ELR (cell line): ENCODE results near the gene USP6NL.

Experiments
- DNase-seq: peaks from one replicate; pipeline ENCODE4 v3.0.0-alpha.2; 2015; ENCODE audit warnings: low read depth

The USP6NL gene

DNA sequence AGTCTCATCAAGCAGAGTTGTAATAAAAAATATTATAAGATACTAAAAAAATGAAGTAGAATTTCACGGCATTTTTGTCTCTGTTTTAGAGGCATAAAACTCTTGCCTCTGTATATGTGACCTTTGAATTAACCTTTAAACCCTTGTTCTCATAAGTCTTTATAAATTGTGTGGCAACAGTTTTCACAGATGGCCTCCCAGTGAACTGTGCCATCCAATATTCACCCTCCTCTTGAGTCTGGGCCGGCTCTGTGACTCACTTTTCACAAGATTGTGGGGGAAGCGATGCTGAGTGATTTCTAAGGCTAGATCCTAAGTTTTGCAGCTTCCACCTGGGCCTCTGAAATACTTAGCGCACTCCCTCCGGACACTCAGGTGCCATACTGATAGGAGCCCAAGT is 4.6 kb upstream of the USP6NL start:
- DNase-seq = no peak

GRCh38 chr10:11615396-11615795 is 3.9 kb upstream of the USP6NL start:
- no peak for DNase-seq

GRCh38 chr10:11612021-11613001 is 861 bp upstream of the USP6NL start:
- DNase-seq = no peak

DNA sequence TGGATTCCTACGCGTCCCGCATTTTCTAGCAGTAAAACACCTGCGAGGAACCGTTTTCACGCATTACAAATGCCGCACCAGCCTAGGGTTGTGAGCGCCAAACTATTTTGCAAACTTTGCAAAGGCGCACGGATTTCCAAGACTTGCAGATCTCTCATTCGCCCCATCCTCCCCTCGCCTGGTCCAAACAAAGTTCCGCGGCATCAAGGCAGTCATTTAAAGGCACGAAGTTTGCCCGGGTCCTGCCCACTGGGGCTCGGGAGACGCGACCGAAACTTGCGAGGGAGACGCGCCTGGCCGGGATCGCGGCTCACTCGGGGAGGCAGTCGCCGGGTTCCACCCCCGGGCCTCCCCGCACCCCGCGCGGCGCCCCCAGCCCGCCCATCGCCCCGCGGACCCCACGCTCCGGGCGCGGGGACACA is 613 bp downstream of the USP6NL start:
- DNase-seq = peak; percentile 56

- no peak for DNase-seq
These were observed 1.2 kb downstream of the USP6NL start for GRCh38 chr10:11610166-11610825.

DNA sequence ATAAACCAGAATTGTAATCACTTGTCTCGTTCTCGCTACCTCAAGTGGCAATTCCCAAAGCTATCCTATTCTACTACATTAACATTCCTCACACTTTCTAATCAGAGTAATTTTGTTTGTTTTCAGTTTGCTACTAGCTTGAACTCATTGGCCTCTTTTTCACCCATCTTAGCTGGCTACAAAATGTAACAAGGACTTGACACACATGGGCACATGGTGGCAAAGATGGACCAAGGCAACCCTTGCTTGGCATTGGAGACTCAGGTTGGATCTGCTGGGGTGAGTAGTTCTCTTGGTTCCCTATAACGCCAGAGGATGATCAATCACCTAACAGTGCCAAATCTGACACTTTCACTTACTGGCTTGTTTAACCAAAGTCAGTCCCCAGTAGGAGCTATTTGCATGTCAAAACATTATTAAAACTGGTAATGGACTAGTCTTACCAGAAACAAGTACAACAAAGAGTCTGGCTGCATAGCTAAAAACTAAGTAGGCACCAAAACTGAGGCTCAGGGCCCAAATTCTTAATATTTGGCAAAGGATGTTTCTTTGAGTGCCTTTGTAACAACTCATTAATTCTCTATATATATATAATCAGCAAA is 1.9 kb downstream of the USP6NL start:
- DNase-seq = peak; percentile 15

DNA sequence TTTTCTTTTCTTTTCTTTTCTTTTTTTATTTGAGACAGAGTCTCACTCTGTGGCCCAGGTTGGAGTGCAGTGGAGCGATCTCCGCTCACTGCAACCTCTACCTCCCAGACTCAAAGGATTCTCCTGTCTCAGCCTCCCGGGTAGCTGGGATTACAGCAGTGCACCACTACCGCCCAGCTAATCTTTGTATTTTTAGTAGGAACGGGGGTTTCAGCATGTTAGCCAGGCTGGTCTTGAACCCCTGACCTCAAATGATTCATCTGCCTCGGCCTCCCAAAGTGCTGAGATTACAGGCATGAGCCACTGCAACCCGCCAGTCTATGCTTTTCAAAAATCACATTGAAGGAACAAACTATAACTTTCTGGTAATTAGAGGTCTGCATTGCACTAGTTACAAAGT is 2.4 kb downstream of the USP6NL start:
- DNase-seq = no peak

- DNase-seq = no peak
These were observed 3.1 kb downstream of the USP6NL start for GRCh38 chr10:11608159-11609013.

GRCh38 chr10:11605807-11606408 is 5.5 kb downstream of the USP6NL start:
- no peak for DNase-seq

DNA sequence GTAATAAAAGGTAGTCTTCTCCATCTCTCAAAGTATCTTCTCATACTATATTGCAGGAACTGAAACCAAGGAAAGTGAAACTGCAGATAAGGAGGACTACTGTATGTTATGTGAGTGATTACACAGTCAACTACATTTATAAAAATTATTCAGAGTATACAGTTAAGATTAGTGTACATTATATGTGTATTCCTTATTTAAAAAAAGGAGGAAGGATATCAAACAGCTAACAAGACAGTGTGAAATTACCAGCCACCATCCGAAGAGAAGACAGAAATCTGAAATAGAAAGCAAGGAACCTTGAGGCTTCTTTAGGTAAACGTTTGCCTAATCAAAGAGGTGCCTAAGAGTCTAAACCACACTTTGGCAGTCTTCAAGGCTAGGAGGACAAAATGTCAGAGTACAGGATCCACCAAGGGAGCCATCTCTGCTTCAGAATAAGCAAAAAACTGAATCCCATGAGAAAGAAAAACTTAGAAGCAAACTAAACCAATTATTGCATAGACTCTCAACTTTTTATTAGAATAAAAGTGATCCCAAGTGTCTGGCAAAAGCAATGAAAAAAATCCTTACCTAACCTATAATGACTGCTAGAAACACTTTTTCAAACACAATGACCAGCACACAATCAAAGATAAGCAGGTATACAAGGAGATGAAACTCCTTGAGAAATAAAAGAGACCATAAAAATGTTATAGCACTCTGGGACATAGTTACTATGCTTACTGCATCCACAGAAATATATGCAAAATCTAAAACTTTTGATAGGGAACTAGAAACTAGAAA is 6.4 kb downstream of the USP6NL start:
- no peak for DNase-seq

GRCh38 chr10:11603741-11604140 is 7.7 kb downstream of the USP6NL start:
- DNase-seq = no peak

GRCh38 chr10:11602919-11603523 is 8.4 kb downstream of the USP6NL start:
- DNase-seq = peak; percentile 24

GRCh38 chr10:11602358-11602757 is 9.1 kb downstream of the USP6NL start:
- no peak for DNase-seq

DNA sequence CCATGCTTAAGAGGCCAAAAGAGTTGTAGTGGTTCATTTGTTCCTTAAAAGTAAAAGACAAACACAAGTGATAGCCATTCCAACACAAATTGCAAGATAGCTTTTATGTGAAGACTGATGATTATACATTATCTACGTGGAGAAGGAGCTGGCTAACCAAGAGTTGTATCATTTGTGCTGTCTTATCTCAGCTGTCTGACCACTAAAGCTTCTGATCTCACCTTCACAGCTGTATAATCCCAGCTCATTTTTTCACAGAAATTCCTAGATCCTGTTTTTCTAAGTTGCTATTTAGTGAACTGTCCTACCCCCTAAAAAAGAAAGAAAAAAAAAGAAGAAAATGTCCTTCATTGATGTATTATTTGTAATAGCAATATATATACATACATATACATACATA is 9.8 kb downstream of the USP6NL start:
- no peak for DNase-seq

DNA sequence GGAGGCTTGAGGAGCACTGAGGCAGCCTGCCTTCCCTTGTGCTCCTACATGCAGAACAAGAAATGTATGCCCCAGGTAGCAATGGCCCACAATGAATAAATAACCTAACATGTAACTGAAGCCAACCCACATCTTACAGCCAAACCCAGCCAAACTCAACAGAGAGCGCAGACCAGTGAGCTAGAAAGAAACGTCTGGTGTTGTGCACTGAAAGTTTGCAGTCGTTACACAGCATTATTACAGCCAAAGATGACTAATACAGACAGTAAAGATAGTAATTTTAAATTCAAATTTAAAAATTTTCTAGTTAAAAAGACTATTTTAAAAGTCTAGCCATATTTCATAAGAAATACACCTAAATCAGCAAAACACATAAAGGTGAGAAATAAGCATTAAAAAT is 11.2 kb downstream of the USP6NL start:
- no peak for DNase-seq

GRCh38 chr10:11598712-11599397 is 12.6 kb downstream of the USP6NL start:
- DNase-seq = no peak

DNA sequence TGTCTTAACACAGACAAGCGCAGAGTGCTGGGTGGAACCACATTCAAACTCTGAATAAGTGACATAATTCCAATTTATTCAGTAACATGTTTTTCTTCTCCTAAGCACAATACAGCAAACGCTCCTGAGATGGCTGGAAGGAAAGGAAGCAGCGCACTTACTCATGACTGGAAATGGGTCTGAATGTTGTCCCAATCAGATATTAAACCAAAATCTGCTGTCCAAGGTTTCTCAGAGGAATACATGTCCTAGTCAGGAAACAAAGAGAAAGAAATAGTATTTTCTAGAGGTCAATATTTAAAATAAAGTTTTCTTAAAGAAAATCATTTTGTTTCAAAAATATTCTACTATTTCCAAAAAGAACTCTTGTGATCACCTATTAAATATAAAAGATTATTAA is 14.0 kb downstream of the USP6NL start:
- DNase-seq = no peak

DNA sequence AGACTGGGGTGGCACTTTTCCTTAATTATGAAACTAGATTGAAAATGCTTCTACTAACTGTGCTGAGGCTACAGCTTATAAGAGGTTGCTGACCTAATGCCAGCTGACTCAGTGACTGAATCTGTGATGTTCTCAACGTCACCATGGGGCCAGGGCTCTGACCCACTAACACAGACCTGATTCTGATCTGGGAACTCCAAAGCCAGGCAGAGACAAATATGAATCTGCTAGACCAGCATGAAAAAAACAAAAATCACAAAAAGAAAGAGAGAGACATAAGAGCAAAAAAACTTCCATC is 16.1 kb downstream of the USP6NL start:
- peak; percentile 78 for DNase-seq

GRCh38 chr10:11594589-11595394 is 16.7 kb downstream of the USP6NL start:
- DNase-seq = no peak
